GM19035 (cell line): ENCODE measurements around the gene TMEM82.

Experiments
- ATAC-seq: cut with Tn5 transposase; IDR thresholded peaks from one replicate; pipeline ENCODE4 v1.9.1; 2021; ENCODE audit not compliant: unreplicated experiment

The TMEM82 gene

DNA sequence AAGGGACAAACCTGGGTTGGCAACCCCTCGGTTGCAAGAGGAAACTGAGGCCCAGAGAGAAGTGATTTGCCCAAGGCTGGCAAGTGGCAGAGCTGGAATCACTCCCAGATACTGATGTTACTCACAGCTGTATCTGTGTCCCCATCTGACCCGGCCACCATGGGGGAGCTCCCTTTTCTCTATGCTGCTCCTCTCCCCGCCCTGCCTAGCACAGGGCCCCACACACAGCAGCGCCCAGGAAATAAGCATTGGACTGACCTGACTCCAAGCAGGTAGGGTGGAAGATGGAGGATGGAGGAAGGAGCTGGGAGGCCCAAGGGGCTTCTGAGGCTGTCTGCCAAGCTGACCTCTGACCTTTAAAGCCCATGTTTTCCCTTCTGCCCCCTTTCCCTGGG lies 13.3 kb downstream of the TMEM82 start:
- no peak for ATAC-seq

DNA sequence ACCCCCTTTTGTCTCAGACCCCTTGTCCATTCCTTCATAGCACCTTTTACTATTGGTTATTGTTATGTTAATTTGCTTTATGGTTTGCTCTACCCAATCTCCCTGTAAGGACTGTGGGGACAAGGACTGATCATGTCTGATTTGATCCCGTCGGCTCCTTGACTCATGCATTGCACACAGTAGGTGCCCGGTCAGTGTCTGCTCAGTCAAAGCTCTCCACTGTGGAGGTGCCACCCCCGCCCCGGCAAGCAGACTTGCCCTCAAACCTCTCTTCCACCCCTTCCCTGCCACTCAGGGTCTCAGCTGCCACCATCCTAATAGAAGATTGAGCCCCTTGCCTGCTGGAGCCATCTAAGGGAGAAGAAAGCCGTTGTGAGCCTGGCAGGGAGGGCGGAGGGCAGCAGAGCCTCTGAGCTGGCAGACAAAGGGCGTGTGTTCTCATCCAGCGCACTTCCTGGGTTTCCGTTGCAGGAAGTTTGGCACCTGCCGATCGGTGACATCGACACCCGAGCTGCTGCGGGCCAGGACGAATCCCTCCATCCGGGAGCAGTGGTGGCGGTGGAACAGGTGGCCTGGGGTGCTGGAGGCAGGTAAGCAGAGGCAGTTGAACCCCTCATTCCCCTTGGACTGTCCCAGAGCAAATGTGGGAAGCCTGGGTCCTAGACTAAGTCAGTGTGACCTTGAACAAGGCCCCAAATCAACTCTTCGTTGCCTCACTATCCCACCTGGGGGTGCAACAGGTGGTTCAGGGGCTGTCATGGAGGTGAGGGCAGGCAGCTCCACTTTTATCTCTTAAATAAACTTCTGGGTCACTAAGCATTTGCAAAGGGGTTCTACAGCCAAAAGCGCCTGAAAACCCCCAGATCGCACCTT lies 14.1 kb downstream of the TMEM82 start:
- ATAC-seq, result no peak

DNA sequence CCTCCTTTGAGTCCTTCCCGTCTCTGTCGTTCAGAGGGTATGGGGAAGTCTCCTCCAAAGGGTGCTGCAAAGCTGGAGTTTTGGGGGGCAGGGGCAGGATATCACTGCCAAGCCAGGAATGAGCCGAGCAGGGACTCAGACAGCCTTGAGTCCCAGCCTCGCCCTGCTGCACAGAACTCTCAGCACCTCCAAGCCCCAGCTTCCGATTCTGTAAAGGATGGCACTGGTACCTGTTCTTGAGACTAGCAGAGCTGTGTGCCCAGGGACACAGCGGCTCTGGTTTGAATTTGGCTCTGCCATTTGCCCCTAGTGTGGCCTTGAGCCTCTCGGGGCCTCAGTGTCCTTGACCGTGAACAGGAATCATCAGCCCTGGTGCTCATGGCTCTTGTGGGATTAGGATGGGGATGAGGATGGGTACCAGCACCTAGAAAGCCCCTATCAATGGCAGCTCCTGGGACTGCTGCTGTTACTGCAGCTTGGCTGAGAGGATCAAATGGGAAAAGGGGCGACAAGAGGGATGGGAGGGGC lies 14.8 kb downstream of the TMEM82 start:
- no peak for ATAC-seq

DNA sequence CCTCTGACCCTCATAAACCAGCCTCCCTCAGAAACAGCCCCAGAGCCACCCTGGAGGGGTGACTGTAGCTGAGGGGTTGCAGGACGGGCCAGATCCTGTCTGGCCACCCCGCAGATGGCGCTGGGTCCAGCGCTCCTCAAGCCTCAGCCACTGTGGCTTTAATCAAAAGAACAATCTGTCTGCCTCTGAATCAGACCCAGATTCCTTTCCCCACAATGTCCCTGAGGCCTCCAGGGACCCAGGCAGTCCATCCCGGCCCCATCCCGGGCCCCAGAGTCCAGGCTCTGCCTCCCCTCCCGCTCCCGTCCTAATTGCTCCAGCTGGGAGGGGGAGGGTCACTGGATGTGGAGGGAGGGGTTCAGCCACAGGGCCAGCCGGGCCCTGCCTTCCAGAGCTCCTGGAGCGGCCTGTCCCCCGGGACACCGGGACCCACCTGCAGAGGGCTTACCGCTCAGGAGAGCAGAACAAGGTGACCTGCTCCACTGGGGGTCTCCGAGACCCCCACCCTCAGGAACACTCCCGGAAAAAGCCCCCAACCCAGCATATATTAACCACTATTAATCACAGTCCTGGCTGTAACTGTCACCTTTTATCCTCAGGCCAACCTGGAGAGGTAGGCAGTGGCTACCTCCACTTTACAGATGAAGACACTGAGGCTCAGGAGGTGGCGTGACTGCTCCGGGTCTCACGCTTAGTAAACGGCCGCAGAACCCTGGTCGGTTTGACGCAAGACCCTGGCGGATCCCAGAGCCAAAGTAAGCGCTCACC lies 15.5 kb downstream of the TMEM82 start:
- ATAC-seq, result no peak

DNA sequence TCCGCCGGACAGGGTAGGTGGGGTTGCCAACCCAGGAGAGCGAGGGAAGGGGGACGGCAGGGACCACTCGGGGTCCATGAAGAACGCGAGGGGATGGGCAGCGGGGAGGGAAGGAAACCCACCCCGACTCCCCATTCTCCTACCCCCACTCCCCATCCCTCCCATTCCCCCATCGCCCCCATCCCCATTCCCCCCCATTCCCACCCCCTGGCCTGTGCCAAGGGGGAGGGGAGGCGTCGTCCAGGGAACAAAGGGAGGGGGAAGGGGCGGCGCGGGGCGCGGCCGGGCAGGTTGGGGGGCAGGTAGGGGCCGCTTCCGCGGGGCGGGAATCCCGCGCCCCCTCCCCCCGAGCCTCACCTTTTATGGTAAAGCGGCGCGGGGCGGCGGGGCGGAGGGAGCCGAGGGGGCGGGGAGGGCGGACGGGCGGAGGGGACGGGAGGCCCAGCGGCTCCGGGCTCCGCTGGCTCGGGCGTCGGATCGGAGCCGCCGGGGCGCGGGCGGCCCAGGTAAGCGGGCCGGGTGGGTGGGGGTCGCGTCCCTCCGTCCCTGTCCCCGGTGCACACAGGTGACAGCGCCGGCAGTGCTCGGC lies 16.1 kb downstream of the TMEM82 start, which contains the start of gene FBLIM1:
TSS of gene FBLIM1 (plus strand) at position 453 of the 589 bp plus-strand sequence. CDS start 6,189 bp downstream, outside the sequence.
- ATAC-seq, result no peak

DNA sequence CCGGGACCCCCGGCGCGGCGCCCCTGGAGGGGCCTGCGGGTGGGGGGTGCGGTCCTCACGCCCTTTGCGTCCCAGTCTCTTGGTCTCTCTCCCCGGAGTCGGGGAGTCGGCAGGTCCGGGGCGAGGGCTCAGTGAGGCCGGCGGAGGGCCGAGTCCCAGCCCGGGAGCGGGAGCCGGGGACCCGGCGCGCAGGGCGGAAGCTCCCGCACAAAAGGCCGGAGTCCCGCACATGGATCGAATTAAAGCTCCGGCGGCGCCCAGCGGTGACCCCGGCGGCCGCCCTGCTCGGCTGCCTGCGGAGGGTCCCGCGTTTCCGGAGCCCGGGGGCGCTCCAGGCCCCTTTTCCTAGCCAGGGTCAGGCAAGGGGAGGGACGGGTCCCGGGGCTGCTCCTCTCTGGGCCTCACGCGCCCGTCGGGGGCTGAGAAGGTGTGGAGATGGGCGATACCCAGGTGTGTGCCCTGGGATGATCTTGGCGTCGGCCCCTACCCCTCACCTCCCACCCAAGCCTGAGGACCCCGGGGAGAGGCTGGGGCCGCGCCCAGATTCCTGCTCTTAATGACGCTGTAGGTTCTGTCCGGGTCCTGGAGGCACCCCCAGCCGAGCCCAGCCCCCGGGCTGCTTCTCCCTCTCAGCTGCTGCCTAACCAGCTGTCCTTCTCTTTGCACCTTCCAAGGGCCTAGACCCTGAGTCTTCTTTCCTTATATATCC lies 16.8 kb downstream of the TMEM82 start:
- ATAC-seq, result no peak

DNA sequence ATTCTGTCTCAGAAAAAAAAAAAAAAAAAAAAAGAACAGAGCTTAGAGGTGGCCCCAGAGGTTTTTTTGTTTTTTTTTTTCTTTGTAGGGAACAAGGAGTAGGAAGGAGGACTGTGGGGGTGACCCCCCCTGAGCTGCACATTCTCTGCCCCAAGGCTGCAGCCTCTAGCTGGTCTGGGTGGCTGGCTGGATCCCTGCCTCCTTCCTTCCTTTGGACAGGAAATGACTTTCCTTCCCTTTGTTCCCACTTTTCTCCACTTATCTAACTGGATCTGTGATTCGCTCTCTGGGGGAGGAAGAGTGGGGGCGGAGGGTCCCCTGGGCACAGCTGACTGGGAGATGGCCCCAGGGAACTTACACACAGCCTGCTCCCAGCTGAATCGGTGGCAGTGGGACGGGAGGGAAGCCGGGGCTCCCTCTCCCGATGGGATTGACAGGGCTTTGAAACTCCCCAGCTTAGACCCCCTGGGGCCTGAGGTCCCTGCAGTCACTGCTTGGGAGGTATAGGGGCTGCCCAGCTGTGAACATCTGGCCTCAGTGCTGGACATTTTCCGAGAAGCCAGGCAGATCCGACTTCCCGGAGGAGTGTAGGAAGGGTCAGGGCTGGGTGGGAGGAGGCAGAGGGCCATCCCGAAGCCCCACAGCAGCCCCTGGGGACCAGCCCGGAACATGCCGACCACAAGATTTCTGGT lies 18.4 kb downstream of the TMEM82 start:
- no peak for ATAC-seq

DNA sequence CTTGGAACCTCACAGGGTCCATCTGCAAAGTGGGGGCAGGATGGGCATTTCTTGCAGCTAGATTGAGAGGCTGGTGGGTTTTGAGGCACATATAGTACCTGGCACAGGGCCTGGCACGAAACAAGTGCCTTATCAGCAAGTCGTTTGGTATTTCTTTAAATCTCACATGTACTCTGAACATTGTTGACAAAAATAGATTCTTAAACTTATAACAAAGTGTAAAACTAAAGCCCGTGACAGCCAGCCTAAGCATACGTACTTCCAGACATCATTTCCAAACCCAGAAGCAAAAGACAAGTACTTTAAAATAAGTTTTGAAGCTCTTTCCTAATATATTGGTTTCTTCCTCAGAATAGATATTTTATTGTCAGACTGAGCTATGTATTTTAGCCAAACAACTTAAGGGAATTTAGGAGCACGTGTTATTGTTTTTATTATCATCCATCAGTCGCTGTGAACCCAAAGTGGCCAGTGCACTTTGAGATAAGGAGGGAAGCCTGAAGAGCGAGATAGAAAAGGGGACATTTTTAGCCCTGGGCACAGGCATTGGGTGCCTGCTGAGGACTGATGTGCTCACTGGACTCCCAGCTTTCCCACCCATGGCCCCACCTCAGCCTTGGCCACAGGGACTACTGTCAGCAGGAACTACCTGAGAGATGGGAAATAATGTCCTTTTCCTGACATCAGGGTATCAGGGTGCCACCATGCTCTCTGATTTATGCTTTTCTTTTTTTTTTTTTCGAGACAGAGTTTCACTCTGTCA lies 19.2 kb downstream of the TMEM82 start:
- no peak for ATAC-seq

DNA sequence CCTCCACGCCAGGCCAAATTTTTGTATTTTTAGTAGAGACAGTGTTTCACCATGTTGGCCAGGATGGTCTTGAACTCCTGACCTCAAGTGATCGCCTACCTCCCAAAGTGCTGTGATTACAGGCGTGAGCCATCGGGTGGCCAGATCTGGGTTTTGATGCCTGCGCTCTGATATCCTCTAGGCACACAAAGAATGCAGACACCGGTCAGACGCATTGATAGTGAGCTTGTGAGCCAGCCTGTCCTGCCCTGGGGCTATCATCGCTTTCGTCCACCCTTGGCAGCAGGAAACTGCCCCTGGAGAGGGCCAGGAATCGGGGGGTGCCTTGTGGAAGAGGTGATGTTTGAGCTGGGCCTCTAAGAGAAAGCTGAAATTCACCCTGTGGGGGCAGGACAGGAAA lies 20.2 kb downstream of the TMEM82 start:
- ATAC-seq, result no peak

DNA sequence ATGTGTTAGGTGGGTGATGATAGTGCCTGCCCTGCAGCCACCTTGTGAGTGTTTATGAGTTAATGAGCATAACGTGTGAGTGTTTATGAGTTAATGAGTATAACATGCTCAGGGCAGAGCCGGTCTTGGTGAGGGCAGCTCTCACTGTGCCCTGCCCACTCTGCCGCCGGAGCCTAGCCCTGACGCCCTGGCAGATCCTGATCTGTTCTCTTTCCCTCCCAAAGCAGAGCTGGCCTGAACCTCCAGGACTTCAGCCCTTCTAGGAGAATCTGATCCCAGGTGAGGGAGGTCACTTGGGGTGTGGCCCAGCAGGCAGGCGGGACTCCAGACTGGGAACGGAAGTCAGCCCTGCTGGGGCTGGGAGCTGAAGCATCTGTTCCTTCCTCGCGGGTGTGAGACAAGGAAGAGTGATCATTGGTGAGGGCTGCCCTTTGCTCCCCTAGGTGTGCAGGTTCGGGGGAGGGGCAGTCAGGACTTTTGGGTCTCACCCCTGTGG lies 22.0 kb downstream of the TMEM82 start:
- no peak for ATAC-seq

DNA sequence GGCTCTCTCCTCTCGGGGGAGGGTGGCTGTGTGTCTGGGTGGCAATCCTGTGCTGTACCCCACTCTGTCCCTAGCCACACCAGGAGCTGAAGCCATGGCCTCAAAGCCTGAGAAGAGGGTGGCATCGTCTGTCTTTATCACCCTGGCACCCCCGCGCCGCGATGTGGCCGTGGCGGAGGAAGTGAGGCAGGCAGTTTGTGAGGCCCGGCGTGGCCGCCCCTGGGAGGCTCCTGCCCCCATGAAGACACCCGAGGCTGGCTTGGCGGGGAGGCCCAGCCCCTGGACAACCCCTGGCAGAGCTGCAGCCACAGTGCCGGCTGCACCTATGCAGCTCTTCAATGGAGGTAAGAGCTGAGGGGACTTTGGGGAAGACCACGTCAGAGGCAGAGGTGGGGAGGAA lies 22.6 kb downstream of the TMEM82 start:
- no peak for ATAC-seq

DNA sequence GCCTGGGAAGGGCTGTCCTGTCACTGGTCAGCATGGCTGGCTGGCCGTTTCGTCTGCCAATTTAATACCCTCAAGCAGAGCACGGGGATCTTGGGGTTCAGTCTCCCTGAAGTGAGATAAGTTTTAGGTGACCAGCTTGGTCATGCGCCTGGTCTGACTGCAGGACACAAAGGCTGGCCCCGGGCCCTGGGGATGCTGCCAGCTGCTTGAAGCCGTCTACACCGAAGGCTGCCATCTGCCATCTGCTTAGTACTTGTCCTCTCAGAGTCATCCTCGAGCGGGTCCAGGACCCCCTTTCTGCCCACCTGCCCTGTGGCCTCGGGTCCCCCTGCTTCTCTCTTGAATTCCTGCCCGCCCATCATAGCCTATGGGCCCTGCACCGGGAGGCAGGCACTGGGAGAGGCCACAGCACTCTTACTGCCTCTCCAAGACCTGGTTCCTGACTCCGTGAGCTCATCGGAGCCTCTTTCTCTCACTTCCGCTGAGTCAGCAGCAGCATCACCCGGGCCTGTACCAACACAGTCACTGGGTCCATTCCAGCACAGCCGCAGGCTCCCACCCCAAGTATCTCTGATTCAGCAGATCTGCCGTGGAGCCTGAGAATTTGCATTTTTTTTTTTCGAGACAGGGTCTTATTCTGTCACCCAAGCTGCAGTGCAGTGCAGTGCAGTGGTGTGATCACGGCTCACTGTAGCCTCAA lies 23.3 kb downstream of the TMEM82 start:
- ATAC-seq, result no peak

DNA sequence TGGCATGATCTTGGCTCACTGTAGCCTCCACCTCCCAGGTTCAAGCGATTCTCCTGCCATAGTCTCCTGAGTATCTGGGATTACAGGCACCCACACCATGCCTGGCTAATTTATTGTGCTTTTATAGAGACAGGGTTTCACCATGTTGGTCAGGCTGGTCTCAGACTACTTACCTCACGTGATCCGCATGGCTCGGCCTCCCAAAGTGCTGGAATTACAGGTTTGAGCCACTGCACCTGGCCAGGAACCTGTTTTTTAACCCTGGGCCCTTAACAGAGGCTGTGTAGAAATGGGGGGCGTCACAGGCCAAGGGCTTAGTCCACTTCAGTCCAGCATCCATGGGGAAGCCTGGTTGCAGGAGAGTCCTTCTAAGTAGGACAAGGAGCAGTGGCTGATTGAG lies 25.6 kb downstream of the TMEM82 start:
- no peak for ATAC-seq

DNA sequence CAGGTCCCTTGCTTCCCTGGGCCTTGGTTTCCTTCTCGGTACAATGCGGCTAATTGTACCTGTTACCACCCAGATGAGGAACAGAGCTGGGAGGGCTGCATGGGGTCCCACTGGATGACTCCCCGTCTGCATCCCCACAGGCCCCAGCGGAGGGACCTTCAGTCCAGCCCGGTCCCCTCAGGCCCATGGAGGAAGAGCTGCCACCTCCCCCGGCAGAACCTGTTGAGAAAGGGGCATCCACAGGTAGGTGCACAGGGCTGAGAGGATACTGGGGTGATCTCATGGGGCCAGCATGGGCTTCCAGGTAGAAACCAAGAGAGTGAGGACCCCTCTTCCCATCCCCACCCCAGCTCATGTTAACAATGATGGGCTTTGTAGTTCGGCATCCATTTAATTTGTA lies 26.1 kb downstream of the TMEM82 start:
- no peak for ATAC-seq

DNA sequence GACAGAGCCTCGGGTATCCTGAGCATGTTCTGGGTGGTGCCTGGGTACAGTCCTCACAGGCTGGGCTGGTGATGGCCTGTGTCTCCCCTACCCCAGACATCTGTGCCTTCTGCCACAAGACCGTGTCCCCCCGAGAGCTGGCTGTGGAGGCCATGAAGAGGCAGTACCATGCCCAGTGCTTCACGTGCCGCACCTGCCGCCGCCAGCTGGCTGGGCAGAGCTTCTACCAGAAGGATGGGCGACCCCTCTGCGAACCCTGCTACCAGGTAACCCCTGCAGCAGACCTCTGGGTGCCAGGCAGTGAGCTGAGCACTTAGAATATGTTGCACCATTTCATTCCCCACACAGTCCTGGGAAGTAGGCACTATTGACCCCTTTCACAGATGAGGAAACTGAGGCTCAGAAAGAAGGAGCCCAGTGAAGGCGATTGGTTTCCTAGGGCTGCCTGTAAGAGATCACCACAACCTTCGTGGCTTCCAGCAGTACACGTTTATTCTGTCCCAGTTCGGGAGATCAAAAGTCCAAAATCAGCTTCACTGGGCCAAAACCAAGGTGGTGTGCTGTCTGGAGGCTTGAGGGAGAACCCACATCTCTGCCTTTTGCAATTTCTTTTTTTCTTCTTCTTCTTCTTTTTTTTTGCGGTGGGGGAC lies 28.1 kb downstream of the TMEM82 start:
- no peak for ATAC-seq

DNA sequence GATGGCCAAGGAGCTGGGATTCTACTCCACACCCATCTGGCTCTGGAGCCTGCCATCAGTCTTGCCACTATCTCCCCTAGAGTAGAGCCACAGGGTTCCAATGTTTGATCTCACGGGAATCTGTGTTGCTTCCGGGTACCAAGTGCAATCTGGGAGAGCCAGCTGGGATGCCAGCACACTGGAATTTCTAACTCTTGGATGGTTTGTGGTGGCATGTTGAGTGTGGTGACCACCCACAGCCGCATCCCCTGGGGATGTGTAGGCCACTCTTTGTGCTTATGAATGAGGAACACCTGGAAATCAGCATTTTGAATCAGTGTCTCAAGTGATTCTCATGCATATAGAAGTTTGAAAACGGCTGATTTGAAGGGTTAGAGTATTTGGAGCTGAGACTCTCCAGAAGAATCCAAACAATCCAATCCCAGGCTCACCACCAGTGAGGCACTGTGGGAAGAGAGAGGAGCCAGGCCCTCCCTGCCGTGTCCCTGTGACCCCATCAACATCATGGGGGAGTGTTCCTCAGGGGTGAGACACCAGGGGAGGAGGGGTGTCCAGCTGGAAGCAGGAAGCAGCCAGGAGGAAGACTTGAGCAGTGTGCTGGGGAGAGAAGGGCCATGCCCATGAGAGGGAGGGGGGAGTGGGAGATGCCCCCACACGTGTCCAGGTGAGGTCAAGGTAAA lies 29.7 kb downstream of the TMEM82 start:
- no peak for ATAC-seq

DNA sequence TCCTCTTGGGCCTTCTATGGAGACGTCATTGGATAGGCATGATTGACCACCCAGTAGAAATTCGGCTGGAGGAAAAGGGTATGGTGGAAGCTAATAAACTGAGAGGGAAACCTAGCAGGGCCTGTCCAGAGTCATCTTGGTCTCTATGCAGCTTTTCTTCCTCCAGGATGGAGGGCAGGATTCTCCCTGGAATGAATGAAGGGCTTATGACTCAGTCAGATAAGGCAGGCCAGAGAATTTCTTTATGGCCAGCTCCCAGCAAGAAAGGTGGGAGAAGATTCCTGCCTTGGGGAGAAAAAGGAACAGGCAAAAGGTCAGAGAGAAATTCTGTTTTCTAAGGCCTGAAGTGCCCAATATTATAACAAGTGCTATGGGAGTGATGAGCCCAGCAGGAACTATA lies 33.4 kb downstream of the TMEM82 start:
- ATAC-seq, result no peak
